HepG2 (cell line): Measurements from ENCODE around the gene YPEL4. TPM values are rescaled to one million over a fixed set of nuclear protein-coding genes. Genes with fewer than 3 reads are reported as not detected.

ENCODE experiments used
- MAX ChIP-seq: IDR thresholded peaks from 2 replicates; pipeline ENCODE4 v1.6.1; 2012; ENCODE audit warnings: inconsistent platforms
- NRL ChIP-seq: sonication (generic); formaldehyde crosslinking; IDR thresholded peaks from 2 replicates; pipeline ENCODE4 v1.5.0; 2020; ENCODE audit warnings: missing genetic modification reagents, mild to moderate bottlenecking, moderate library complexity, borderline replicate concordance
- RBM22 ChIP-seq: fragments of 200-400 bp; formaldehyde crosslinking; optimal IDR thresholded peaks from 2 replicates; pipeline ENCODE3; 2017; ENCODE audit warnings: mild to moderate bottlenecking, low read length, moderate library complexity
- TGIF2 ChIP-seq: IDR thresholded peaks from 2 replicates; pipeline ENCODE4 v1.6.1; 2016; ENCODE audit warnings: control low read depth, missing compliant biosample characterization
- ZNF646 ChIP-seq: sonication (generic); formaldehyde crosslinking; IDR thresholded peaks from 2 replicates; pipeline ENCODE4 v1.9.0; 2021; ENCODE audit warnings: mild to moderate bottlenecking, missing genetic modification reagents
- ZNF709 ChIP-seq: sonication (generic); formaldehyde crosslinking; IDR thresholded peaks from 2 replicates; pipeline ENCODE4 v1.5.0; 2020; ENCODE audit warnings: mild to moderate bottlenecking, missing genetic modification reagents
- polyA plus RNA-seq, 8 experiments: library from polyadenylated mRNA; depleted of rRNA in 3 of 8; stranded (reverse) in 7 of 8; unstranded in 1 of 8; fragments of >200 nt; fragmentation: Illumina TruSeq in 4 of 8; extraction: Trizol in 4 of 8; gene quantifications; 2 replicates each; pipeline versions ENCODE4 v1.2.1 to v1.2.3, GENCODE V29; 2011 to 2016; ENCODE audit warnings: low read depth in 4 of 8, missing spikeins in 1 of 8, mixed read lengths in 1 of 8; ENCODE audit not compliant: insufficient read depth in 1 of 8
- total RNA-seq, 5 experiments: library from RNA; depleted of rRNA; stranded (reverse); fragments of >200 nt; fragmentation: Illumina TruSeq; extraction: Trizol; gene quantifications; 2 replicates each; pipeline ENCODE4 v1.2.3, GENCODE V29; 2016; ENCODE audit warnings: low read depth in 1 of 5

YPEL4 gene
- total and polyA plus RNA-seq, 2 of the 13 experiments (the other 11 are each of a cell fraction or from before 2014, with no cell fraction given) = 0.04 TPM; not detected in 1

- peak; percentile 90 for TF ChIP-seq ZNF646
- 0 out of 2 replicates have a peak, but pooled peaks have one; percentile 12 for TF ChIP-seq MAX
- 0 out of 2 replicates have a peak, but pooled peaks have one; percentile 27 for TF ChIP-seq ZNF709 (CRISPR knock-in tag)
- no peak for TF ChIP-seq RBM22
- TF ChIP-seq TGIF2 (CRISPR knock-in tag) = no peak
- 0 out of 2 replicates have a peak, but pooled peaks have one; percentile 9 for TF ChIP-seq NRL (CRISPR knock-in tag)
Measured at GRCh38 chr11:57638811-57639320, 10.8 kb downstream of the YPEL4 start (continued).
